OCI-LY7 (cell line): ENCODE data around the gene SMYD3.

Experiments used
- CTCF ChIP-seq: fragments of 200-600 bp; sonication (generic); conservative IDR thresholded peaks from 2 replicates; pipeline ENCODE4 v1.5.1; 2014; ENCODE audit warnings: mild to moderate bottlenecking, antibody characterized with exemption, low read length, moderate library complexity, mixed read lengths
- EZH2phosphoT487 ChIP-seq: fragments of 200-600 bp; sonication (generic); IDR thresholded peaks from 2 replicates; pipeline ENCODE4 v1.6.1; 2018; ENCODE audit warnings: low read depth, borderline replicate concordance, mild to moderate bottlenecking, mixed run types, antibody characterized with exemption, low read length, moderate library complexity, mixed read lengths

GRCh38 chr1:246450611-246451251 lies 56.3 kb downstream of the SMYD3 start:
- TF ChIP-seq CTCF (peak; percentile 82), EZH2phosphoT487 (no peak)
